ENCODE measurements around the gene ZFR2. TPM values are rescaled to one million over a fixed set of nuclear protein-coding genes. Genes with fewer than 3 reads are reported as not detected.
"Not testable (repeated sequence)": the region's sequence is repeated elsewhere in the genome, so short reads cannot be mapped to it uniquely, and the experiment has no call there.

Gene ZFR2
- total and polyA plus RNA-seq, 10 donors = 0.11 to 0.92 (median 0.33) TPM; not detected in 3

- no peak for TF ChIP-seq POLR2A (IDR thresholded peaks at IDR 0.05)
- no peak for TF ChIP-seq POLR2AphosphoS5 (IDR thresholded peaks at IDR 0.05)
- TF ChIP-seq, protein P1, sequence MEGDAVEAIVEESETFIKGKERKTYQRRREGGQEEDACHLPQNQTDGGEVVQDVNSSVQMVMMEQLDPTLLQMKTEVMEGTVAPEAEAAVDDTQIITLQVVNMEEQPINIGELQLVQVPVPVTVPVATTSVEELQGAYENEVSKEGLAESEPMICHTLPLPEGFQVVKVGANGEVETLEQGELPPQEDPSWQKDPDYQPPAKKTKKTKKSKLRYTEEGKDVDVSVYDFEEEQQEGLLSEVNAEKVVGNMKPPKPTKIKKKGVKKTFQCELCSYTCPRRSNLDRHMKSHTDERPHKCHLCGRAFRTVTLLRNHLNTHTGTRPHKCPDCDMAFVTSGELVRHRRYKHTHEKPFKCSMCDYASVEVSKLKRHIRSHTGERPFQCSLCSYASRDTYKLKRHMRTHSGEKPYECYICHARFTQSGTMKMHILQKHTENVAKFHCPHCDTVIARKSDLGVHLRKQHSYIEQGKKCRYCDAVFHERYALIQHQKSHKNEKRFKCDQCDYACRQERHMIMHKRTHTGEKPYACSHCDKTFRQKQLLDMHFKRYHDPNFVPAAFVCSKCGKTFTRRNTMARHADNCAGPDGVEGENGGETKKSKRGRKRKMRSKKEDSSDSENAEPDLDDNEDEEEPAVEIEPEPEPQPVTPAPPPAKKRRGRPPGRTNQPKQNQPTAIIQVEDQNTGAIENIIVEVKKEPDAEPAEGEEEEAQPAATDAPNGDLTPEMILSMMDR (IDR thresholded peaks at IDR 0.05 in 8 of 11, conservative IDR thresholded peaks at IDR 0.05 in 3 of 11) = no peak
- DNase-seq = no peak
- Histone ChIP-seq H3K4me1 (peaks cover 0 to 20% (median 8%) of the 10 kb centered on the region in 6 donors), H3K36me3 (no peaks in the 10 kb centered on the region), H3K4me3 (no peak overlapping the region), H3K9me3 (no peaks in the 10 kb centered on the region), H3K27me3 (replicated peaks in 1 of 7) (peaks cover 5 to 82% (median 56%) of the 10 kb centered on the region in 7 donors), H3K27ac (no peak overlapping the region)
- 22 to 31% (median 28%) methylated on average over 6 of the region's 6 CpGs for WGBS, 5 donors
- intact Hi-C loops (cut with DNase I; ENCODE audit: low total_unique reads) = no loop called here
Observed at GRCh38 chr19:3882041-3882384, 13.2 kb upstream of the ZFR2 start.

DNA sequence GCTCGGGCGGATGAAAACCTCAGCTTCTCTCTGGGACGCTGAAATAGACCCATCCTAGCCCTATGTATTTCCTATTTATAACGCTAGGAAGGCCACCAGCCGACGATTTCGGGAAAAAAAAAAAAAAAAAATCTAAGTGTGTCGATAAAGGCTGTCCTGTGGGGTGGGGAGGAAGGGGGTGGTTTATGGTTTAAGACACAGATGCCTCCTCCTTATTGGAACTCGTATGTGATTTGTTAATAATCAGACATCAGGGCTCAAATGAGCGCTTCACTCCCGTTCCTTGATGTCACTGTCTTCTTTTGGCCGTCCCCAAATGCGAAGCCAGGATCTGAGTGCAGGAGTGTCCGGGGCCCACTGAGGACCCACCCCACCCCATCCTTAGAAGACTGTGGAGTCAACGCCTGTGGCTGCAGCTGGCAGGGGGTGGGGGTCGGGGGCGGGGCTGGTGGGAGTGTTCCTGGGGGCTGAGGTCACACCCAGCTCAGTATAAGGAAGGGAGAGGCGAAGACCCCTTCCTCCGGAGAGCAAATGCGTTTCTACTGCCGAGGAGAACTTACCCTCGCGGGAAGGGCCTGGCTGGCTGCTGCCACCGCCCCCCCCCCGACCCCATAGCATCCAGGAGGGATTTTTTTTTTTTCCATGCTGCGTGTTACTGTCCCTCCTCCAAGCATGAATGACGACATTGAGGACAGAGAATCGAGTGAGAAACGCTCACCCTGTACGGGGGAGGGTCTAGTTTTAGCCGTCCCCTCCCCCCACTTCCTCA, 12.6 kb upstream of the ZFR2 start:
- 3 to 5% (median 3%) methylated on average over 30 to 31 of the region's 31 CpGs for WGBS, 5 donors
- no peaks in the 10 kb centered on the region for H3K9me3 ChIP-seq
- H3K27me3 ChIP-seq (replicated peaks in 1 of 7) = peaks cover 5 to 87% (median 56%) of the 10 kb centered on the region in 7 donors

DNA sequence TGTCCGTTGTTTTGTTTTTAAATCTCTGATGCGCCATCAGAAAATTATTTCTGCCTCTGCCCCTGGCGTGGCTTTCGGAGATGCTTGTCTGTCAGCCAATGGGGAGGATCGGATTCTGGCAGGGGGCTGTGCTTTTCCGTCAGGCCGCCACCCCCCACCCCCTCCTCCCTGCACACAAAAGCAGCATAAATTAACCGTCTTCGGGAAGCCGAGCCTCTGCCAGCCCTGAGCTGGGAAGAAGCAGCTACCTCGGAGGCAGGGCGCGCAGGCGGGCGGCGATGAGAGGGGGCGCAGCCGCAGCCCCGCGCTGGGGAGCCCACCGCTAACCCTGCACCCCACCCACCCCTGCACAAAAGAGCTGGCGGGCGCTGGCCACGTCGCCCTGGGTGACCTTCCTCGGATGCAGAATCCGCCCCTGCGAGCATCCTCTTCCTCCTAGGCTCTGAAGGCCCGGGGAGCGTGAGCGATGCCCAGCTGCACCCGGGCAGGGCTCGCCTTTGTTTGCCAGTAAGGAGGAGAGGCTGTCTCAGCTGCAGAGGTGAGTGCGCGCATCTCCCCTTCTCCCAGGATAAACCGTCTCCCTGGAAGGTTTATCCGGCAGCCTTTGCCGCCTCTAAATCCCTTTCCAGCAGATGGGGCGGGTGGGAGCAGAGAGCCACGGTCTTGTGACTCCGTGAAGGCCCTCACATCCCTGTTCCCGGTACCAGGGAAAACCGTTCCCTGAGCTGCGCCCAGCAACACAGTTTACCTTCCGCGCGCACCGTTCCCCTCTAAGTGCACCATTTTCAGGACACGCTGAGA, 11.8 kb upstream of the ZFR2 start, which contains the start of gene ATCAY:
Gene ATCAY, plus strand, starts transcription at position 215 of the 801 bp plus-strand sequence. CDS start 5,083 bp downstream, outside the sequence.
- Histone ChIP-seq H3K4me1 (peaks cover 0 to 20% (median 8%) of the 10 kb centered on the region in 6 donors), H3K27me3 (replicated peaks in 1 of 7) (peaks cover 5 to 93% (median 56%) of the 10 kb centered on the region in 7 donors), H3K27ac (no peak within 1 kb of the TSS), H3K36me3 (no peaks in the 10 kb centered on the region), H3K4me3 (no peak within 1 kb of the TSS), H3K9me3 (no peaks in the 10 kb centered on the region)
- no peak for DNase-seq
- intact Hi-C loops (cut with DNase I; ENCODE audit: low total_unique reads) = no loop called here
- 3 to 7% (median 5%) methylated on average over 21 to 49 of the region's 49 CpGs for WGBS, 5 donors
- TF ChIP-seq POLR2AphosphoS5 (IDR thresholded peaks at IDR 0.05) (no peak), POLR2A (IDR thresholded peaks at IDR 0.05) (no peak)
- TF ChIP-seq, protein P1 (IDR thresholded peaks at IDR 0.05 in 8 of 11, conservative IDR thresholded peaks at IDR 0.05 in 3 of 11) = no peak

More for the DNA sequence above, 12.6 kb upstream of the ZFR2 start:
- H3K4me3 ChIP-seq = no peak overlapping the region
- peaks cover 0 to 20% (median 8%) of the 10 kb centered on the region in 6 donors for H3K4me1 ChIP-seq
- H3K27ac ChIP-seq = no peak overlapping the region
- H3K36me3 ChIP-seq = no peaks in the 10 kb centered on the region
- TF ChIP-seq POLR2AphosphoS5 (IDR thresholded peaks at IDR 0.05) (no peak), POLR2A (IDR thresholded peaks at IDR 0.05) (no peak)
- TF ChIP-seq, protein P1 (IDR thresholded peaks at IDR 0.05 in 8 of 11, conservative IDR thresholded peaks at IDR 0.05 in 3 of 11) = no peak
- intact Hi-C loops (cut with DNase I; ENCODE audit: low total_unique reads) = no loop called here
- no peak for DNase-seq

GRCh38 chr19:3879656-3880055, 10.8 kb upstream of the ZFR2 start:
- DNase-seq = no peak
- H3K4me3 ChIP-seq = no peak overlapping the region
- H3K27ac ChIP-seq = no peak overlapping the region
- TF ChIP-seq, protein P1 (IDR thresholded peaks at IDR 0.05 in 8 of 11, conservative IDR thresholded peaks at IDR 0.05 in 3 of 11) = no peak
- TF ChIP-seq POLR2A (IDR thresholded peaks at IDR 0.05) = no peak
- TF ChIP-seq POLR2AphosphoS5 (IDR thresholded peaks at IDR 0.05) = no peak
- intact Hi-C loops (cut with DNase I; ENCODE audit: low total_unique reads) = no loop called here
- WGBS, 5 donors = 64 to 69% (median 67%) methylated on average over 11 to 12 of the region's 12 CpGs
- H3K27me3 ChIP-seq (replicated peaks in 1 of 7) = peaks cover 5 to 94% (median 55%) of the 10 kb centered on the region in 7 donors
- H3K9me3 ChIP-seq = no peaks in the 10 kb centered on the region
- H3K36me3 ChIP-seq = no peaks in the 10 kb centered on the region
- H3K4me1 ChIP-seq = peaks cover 0 to 20% (median 8%) of the 10 kb centered on the region in 6 donors

GRCh38 chr19:3874695-3875094, 5.9 kb upstream of the ZFR2 start:
- WGBS, 5 donors = 77 to 88% (median 80%) methylated on average over 13 of the region's 13 CpGs
- H3K4me3 ChIP-seq; H3K36me3 ChIP-seq; H3K4me1 ChIP-seq; DNase-seq; H3K27ac ChIP-seq; H3K9me3 ChIP-seq; intact Hi-C loops (cut with DNase I; ENCODE audit: low total_unique reads): not testable (repeated sequence)
- H3K27me3 ChIP-seq (replicated peaks in 1 of 7) = peaks cover 3 to 79% (median 24%) of the 10 kb centered on the region in 7 donors

All from spleen (tissue), 11 donors.